Inflammatory macrophage (primary cell): ENCODE measurements around the gene PSMD13.
"Not testable (repeated sequence)": the region's sequence is repeated elsewhere in the genome, so short reads cannot be mapped to it uniquely, and the experiment has no call there.

Source experiments
- DNase-seq, 2 donors: peaks; one replicate each; pipeline ENCODE4 v3.0.0-alpha.2; 2020 to 2022

PSMD13 gene

DNA sequence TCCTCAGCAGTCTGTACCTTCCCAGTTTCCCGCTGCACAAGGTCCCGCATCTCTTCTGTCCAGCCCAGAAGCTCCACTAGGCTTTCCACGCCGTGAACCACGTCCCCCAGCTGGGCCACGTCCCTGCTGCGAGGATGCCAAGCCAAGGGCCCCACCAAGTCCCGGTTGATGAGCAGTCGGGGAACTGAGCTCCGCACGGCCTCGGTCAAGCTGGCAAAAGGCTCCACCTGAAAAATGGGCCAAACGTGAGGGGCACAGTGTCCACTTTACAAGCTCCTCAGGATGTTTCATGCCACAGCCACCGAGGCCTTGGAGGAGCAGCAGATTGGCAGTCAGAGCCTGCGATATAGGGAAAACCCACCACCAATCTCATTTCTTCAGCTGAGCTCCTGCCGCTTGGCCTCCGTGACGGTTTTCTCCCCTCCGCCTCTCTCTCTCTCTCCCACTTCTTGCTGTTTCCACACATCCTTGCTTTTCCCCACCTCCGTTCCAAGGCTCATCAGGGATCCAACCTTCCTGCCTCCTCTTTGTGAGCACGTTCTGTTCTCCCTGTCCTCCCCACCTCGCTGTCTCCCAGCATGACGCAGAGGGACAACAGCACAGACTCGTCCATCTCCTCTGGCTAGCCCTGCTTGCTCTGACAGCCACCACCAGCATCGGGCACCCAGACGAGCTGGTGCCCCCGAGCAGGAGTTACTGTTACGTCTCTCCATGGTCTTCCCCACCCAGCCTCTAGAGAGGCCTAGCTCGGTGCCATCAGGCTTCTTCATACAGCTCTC, 17.8 kb upstream of the PSMD13 start:
- DNase-seq: no peak

DNA sequence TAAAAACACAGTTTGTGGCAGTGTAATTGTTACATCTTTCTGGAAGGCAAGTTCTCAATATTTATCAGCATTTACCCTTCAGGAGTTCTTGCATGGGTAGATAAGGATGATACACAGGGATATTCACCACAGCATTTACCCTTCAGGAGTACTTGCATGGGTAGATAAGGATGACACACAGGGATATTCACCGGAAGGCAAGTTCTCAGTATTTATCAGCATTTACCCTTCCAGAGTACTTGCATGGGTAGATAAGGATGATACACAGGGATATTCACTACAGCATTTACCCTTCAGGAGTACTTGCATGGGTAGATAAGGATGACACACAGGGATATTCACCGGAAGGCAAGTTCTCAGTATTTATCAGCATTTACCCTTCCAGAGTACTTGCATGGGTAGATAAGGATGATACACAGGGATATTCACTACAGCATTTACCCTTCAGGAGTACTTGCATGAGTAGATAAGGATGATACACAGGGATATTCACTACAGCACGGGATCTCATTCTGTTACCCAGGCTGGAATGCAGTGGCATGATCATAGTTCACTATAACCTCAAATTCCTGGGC, 16.0 kb upstream of the PSMD13 start:
- DNase-seq: not testable (repeated sequence)

DNA sequence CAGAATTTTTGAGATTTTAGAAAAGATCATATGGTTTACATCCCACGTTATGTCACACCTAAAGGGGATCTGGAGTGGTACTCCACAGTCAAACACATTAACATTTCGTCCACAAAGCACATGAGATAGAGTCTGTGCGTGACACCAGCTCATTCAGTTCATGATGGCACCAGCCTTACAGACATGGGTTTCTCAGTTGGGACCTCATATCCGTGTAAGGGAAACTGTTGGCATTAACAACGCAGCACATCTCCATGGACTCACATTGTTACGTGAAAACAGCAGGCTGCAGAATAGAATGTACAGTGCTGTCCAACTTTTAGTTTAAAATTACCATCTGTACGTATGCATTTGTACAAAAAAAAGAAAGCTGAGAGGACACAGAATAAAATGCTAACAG, 15.2 kb upstream of the PSMD13 start:
- DNase-seq: no peak

DNA sequence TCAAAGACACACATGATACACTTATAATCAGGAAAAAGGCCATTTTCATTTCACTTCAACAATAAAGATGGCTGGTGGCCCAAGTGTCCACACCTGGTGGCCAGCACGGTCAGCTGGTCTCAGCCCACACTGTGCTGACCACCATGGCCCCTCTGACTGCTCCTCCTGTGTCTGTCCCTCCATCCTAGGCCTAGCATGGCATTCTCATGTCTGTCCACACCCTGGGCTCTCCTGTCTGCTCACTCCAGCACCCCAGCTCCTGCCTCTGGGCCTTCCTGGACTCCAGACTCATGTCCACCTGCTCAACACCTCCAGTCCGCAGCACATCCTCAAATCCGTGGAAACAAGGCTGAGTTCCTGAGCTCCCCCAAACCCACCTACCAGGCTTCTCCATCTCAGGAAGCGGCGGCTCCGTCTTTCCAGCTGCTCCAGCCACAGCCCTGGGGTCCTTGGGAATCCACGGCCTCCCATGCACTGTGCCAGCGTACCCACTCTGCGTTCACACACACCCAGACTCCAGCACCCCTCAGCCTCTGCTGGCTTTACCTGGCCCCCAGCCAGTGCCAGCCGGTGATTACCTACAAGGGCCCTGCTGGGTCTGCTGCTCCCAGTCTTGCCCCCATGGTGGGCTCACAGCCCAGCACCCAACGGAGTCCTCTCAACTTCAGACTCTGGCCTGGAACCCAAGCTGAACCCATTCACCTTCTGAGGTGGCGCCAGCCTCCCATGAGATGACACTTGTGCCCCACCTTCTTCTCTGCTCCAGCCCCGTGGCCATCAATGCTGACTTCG, 14.6 kb upstream of the PSMD13 start:
- DNase-seq: no peak

DNA sequence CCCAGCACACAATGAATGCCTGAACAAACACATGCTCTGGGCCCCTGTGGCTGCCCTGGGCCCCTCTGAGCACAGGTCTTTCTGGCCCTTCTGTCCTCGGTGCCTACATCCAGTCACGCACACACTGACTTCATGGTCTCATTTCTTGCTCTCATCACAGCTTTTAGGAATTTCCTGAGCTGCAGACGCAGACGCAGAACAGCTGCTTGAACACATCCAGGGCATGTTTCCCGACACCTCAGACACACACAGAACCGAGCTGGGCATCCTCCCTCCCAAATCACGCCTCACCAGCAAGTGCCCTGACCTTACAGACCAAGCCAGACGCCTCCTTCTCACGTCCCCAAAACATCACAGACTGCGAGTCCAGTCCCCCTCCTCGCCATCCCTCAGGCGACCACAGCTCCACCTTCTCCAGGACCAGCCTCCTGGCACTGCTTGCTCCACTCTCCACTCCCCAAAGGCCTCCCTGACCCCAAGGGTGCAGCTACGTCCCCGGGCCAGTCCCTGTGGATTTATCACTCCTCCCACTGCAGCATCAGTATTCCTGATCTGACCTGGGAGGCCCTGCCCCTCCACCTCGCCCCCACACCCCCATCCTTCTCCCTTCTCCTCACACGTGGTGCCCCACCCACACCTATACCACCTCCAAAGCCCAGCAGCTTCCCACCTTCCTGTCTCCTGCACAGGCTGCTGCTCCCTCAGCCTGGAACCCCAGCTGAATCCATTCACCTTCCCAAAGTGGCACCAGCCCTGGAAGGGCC, 13.6 kb upstream of the PSMD13 start:
- no peak for DNase-seq

DNA sequence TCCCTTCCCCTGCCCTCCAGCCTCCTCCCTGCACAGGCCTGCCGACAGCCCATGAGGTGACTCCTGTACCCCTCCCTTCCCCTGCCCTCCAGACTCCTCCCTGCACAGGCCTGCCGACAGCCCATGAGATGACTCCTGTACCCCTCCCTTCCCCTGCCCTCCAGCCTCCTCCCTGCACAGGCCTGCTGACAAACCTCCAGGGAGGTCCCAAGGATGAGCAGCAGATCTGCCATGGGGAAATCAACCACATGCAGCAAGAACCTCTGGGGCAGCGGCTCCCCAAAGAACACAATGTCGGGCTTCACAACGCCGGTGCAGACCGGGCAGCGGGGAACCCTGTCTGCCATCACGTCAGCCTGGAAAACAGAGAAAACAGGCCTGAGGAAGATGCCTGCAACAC, 12.9 kb upstream of the PSMD13 start:
- DNase-seq: no peak

DNA sequence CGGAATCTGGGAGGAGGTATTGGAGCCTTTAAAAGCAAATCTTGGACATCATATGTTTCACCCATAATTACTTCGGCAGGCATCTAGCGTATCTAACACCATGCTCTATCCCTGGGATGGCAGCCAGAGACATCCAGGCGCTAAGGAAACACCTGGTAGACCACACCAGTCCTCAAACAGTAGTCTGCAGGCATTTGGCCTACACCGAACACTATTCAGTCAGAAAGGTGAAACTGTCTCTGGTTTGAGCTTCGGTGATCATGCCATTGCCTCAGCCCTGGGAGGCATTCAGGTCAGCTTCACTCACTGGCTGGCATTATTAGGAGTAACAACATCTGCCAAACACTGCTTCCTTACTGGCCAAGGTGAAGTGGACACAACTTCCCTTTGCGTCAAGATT, 12.4 kb upstream of the PSMD13 start:
- DNase-seq: no peak

DNA sequence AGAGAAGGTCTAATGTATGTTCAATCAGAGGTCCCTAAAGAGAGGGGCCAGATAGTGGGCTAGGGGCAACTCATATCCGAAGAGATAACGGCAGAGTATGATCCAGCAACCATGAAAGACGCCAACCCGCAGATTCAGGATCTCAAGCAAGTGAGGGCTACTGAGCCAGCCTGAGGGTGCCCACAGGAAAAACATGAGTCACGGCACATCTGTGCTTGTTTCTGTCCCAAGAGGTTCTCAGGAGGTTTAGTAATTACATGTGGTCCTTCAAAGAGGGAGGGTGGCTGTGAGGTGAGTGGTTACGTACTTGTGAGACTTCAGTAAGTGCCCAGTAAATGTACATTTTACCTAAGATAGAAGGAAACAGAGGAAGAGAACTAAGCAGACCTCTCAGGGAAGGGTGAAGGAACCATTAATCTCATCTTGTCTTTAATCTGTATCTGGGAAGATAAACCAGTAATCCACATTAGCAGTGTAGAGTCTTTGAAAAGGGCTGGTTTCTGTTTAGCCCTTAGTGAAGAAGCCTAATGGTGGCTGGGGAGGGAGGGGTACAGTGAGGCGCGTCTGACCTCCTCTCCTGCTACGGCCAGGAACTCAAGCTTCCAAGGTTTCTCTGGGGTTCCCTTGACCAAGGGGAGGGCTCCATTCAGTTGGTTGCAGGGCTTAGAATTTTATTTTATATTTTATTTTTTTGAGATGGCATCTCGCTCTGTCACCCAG, 10.9 kb upstream of the PSMD13 start:
- no peak for DNase-seq

DNA sequence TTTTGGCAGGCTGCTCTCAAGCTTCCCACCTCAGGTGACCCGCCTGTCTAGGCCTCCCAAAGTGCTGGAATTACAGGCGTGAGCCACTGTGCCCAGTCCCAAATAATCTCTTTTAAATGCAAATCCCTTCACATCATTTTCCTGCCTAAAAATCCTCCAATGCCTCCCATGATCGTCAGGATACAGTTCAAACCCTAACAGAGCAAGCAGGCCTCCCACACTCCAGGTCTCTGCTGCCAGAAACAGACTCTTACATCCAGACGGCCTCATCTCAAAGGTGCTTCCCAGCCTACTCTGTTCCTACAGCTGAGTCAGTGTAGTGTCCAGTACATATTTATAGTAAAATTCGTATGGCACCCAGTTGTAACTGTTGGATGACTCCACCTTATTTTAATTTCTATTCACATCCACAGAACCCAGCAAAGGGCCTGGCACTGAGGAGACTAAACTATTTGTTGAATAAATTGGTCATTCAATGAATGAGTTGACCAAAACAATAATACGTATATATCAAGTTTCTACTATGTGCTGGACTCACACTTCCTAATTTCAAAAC, 8.9 kb upstream of the PSMD13 start:
- DNase-seq: no peak

DNA sequence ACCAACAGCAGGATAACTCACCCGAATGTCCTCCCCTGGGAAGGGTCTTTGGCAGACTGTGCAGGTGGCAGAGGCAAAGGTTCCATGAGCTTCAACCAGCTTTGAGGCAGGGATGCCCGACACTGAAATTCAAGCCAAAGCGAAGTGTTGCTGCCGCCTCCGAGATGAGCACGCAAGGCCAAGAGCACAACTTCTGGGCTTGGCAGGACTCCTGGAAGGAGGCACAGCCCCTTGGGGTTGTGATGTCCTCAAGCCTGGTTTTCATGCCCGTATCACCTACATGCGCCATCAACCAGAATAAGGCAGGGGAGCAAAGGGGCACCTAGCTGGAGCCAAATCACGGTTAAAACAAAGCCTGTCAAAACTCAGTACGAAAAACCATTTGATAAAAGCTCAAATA, 6.3 kb upstream of the PSMD13 start:
- DNase-seq: no peak

DNA sequence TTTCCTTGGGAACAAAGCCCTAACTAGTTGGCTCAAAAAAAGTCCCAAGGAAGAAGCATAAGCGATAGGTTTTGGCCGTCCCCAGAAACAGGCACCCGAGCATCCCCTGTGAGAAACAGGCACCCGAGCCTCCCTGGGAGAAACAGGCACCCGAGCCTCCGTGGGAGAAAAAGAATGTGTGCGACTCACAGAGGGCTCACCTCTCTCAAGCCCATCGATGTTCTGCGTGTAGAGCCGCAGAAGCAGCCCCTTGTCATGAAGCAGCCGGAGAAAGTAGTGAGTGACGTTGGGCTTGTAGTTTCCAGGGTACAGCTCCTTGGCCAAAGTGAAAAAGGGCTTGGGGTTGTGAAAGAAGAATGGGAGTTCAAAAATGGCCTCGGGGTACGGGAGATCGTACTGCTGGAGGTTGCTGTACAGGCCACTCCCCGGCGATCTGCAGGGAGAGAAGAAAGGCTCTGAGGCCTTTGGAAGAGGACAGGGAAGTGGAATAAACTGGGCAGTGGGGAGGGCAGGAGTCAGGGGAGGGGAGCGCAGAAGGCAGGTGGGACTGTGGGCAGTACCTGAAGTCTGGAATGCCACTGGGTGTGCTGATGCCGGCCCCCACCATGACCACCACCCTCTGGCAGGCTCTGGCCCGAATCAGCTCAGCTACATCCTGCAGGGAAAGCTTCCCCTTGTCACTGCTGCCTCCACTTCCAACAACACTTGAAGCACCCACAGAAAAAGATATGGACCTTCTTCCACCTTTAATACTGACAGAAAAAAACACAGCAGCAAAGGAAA, 3.8 kb upstream of the PSMD13 start:
- DNase-seq: no peak

DNA sequence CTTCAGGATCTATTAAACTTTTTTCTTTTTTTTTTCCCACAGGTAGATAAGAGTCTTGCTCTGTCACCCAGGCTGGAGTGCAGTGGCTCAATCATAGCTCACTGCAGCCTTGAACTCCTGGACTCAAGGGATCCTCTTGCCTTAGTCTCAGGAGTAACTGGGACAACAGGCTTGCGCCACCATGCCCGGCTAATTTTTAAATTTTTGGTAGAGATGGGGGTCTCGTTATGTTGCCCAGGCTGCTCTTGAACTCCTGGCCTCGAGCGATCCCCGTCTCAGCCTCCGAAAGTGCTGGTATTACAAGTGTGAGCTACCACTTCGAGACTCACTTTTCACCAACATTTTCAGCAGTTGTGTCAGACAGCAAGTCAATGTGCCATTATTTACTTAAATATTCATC, 1.6 kb upstream of the PSMD13 start:
- no peak for DNase-seq

DNA sequence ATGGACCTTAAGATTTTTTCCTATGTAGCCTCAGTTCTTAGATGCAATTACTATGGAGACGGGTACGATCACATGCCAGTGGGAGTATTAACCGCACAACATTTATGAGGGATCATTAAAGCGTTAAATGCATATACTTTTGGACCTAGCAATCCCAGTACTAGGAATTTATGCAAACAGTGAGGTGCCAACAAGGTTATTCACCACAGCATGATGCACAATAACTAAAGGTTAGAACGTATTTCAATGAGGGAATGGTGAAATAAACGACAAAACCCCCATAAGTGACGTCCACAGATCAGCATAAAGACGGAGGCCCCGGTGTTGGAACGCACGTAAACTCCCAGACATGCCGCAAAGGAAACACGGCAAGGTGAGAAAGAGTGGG, 1.2 kb upstream of the PSMD13 start:
- DNase-seq: no peak

DNA sequence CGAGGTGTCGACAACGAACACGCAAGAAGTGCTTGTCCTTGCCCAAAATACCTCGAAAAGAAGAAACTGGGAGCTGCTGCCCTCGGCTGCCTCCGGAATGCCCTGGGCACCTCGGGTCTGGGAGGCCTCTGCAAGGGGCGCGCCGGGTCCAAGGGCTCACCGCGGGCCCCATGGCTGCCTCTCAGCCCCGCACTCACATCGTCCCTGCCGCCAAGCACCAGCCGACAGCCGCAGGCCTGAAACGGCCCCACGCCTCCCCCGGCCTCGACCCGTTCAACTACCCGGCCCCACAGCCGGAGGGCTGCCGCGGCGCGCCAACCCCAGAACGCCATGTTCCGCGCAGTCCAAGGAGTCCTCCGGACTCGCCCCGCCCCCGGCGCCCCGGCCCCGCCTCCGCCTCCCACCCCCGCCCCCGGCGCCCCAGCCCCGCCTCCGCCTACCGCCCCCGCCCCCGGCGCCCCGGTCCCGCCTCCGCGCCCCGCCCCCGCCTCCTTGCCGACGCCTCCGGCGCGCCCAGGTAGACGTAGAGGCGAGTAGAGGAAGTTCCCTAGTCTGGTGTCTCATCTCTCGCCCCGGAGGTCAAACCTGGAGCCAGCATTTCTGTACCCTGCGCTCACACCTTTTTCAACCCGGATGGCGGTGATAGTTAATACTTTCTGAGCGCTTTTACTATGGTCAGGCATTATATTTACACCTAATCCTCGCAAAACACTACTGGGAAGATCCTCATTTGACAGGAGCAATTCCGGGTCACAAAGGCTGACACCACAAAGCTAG, 591 bp upstream of the PSMD13 start, which contains the start of gene SIRT3:
Gene SIRT3 (minus strand): TSS at position 346 of the 777 bp plus-strand sequence. CDS start 14 bp downstream, at position 332.
- peak; percentile 12 to 17 for DNase-seq

DNA sequence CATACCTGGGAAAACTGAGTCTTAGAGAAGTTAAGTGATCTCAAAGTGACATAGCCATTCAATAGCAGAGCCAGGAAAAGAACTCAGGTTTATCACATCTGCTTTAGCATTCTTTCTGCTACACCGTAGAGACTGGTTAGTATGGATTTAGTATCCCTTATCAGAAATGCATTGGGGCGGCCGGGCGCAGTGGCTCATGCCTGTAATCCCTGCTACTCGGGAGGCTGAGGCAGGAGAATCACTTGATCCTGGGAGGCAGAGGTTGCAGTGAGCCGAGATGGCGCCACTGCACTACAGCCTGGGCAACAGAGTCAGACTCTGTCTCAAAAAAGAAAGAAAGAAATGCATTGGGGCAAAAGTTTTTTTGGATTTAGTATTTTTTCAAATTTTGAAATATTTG, 1.6 kb downstream of the PSMD13 start:
- DNase-seq: not testable (repeated sequence)

DNA sequence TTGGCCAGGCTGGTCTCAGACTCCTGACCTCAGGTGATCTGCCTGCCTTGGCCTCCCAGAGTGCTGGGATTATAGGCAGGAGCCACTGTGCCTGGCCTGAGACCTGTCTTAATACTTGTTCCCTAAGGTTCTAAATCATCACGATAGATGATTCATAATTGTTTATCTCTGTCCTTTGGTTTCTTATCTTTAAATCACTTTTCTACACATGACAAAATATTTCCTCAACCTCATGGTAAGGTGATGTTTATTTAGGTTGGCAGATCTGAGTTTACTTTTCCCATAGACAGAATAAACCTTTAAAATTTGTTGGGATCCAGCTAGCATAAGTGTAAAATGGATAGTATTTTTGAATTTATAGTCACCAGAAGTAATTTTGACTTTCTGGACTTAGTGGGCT, 3.5 kb downstream of the PSMD13 start:
- DNase-seq: no peak

DNA sequence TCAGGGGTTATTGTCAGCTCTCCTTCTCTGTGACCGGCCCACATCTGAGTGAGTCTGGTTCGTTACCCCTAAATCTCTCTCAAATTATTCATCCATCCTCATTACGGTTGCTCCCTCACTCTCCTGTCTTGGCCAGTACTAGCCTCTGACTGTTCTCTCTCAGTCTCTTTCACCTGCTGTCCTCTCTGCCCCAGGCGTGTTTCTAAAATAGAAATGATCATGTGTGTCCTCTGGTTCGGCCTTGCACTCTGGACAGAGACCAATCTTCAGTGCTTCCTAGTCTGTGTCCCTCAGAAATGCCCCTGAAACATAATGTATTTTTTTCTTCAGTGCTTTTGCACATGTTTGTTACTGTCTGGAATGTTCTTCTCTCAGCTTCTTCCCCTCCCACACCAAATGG, 4.9 kb downstream of the PSMD13 start:
- DNase-seq: no peak

DNA sequence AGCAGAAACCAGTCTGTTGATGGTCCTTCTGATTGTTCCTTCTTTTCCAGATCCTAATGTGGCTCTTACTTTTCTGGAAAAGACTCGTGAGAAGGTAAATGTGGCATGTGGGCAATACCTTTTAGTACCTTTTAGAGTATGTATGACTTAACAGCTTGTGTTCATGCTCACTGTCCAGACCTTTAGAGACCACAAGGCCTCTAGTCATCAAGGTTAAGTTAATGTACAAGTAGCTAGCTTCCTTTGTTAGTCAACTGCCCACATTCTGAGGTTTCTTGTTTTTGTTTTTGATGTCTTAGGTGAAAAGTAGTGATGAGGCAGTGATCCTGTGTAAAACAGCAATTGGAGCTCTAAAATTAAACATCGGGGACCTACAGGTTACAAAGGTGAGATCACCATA, 7.6 kb downstream of the PSMD13 start:
- DNase-seq: no peak

DNA sequence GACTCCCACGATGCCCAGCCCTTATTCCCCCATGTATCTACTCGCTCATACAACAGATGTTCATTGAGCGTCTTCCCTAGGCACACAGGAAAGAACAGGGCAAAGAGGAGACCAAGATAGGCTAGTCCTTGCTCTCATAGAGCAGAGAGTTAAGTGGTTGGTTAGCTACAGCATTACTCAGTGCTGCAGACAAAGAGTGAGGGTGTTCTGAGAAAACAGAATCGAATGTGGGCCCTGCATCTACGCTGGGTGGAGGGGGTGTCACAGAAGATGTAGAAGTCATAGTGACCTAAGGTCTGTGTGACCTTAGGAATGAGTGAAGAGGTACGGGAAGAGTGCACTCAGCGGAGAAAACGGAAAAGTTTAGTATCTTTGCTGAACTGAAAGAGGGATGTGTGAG, 12.3 kb downstream of the PSMD13 start:
- DNase-seq: no peak

DNA sequence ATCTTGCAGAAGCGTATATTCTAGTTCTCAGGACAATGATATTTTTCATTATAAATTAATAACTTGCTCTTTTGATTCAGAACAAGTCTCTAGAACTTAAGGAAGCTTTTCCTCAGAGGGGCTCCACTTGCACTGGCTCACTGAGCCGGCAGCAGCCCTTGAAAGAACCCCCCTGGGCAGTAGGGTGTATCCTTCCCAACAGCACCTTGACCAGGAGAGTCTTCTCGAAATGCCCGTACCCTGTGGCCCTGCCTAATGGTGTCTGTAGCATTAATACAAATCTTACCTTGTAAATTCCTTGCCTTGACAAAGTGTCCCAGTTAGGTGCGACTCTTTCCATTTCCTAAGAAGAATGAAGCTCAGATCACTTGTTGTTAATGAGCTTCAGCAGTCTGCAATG, 13.5 kb downstream of the PSMD13 start:
- DNase-seq: no peak
